SK-N-MC (cell line): ENCODE measurements around the gene CD300E.

Experiments used
- EZH2 ChIP-seq: fragments of 200-600 bp; sonication (generic); IDR thresholded peaks from one replicate; pipeline ENCODE4 v1.6.1; 2017; ENCODE audit warnings: antibody characterized with exemption
- POLR2AphosphoS5 ChIP-seq: IDR thresholded peaks from 2 replicates; pipeline ENCODE4 v1.6.1; 2012; ENCODE audit warnings: mild to moderate bottlenecking, low read depth, low read length, borderline replicate concordance

DNA sequence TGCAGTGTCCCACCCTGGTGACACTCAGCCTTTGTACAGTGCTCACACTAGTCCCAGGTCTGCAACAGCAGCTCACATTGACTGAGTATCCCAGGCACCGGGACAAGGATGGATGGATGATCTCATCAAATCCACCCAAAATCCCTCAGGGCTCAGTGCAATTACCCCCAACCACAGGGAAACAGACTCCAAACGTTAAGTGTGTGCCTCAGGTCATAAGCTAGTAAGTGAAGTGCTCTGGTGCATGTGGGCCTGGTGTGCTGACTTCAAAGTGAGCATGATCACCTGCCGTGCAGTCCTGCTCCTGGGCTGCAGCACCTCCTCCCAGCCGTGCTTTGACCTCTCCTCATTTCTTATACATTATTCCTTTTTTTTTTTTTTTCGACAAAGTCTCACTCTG, 31.2 kb upstream of the CD300E start:
- TF ChIP-seq EZH2, result no peak
- no peak for TF ChIP-seq POLR2AphosphoS5
